Measurements from ENCODE around the gene STAB2. TPM values are rescaled to one million over a fixed set of nuclear protein-coding genes. Genes with fewer than 3 reads are reported as not detected.

The STAB2 gene
- total RNA-seq, 1 donor from 2014 or later: not detected

- no peaks in the 10 kb centered on the region for H3K36me3 ChIP-seq (ENCODE audit: control insufficient read depth, insufficient read depth, low read length)
- FAIRE-seq (no peak), DNase-seq (ENCODE audit: low read depth) (no peak)
- H3K27me3 ChIP-seq (ENCODE audit: control insufficient read depth, insufficient read depth, low read length): no peaks in the 10 kb centered on the region
- H3K4me3 ChIP-seq (ENCODE audit: low read depth, low read length): no peak overlapping the region
- TF ChIP-seq CTCF (IDR thresholded peaks at IDR 0.05; ENCODE audit: insufficient read depth, low read length, severe bottlenecking): no peak
These were observed 14.6 kb upstream of the STAB2 start for GRCh38 chr12:103572312-103573045.

- FAIRE-seq (no peak), DNase-seq (ENCODE audit: low read depth) (no peak)
- Histone ChIP-seq H3K4me3 (ENCODE audit: low read depth, low read length) (no peak overlapping the region), H3K27me3 (ENCODE audit: control insufficient read depth, insufficient read depth, low read length) (no peaks in the 10 kb centered on the region), H3K36me3 (ENCODE audit: control insufficient read depth, insufficient read depth, low read length) (no peaks in the 10 kb centered on the region)
- TF ChIP-seq CTCF (IDR thresholded peaks at IDR 0.05; ENCODE audit: insufficient read depth, low read length, severe bottlenecking): no peak
These were observed 13.9 kb upstream of the STAB2 start for GRCh38 chr12:103573185-103573584.

DNA sequence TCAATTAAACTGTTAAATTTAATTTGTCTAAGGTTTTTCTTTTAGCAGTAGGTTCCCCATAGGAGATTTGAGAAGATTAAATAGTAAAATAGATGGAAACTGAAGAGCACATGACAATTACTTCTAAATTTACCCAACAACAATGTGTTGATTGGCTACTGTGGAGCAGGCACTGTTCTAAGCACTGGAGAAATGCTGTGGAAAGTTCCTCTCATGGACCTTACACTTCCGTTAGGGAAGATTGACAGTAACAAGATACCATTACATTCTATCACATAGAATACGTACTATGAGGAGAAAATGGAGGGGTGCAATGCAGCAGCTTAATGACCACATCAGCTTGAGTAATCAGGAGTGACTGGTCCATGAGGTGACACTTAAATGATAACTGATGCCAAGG is 8.1 kb upstream of the STAB2 start:
- no peak for FAIRE-seq
- DNase-seq (ENCODE audit: low read depth): no peak
- Histone ChIP-seq H3K27me3 (ENCODE audit: control insufficient read depth, insufficient read depth, low read length) (no peaks in the 10 kb centered on the region), H3K4me3 (ENCODE audit: low read depth, low read length) (no peak overlapping the region), H3K36me3 (ENCODE audit: control insufficient read depth, insufficient read depth, low read length) (no peaks in the 10 kb centered on the region)
- no peak for TF ChIP-seq CTCF (IDR thresholded peaks at IDR 0.05; ENCODE audit: insufficient read depth, low read length, severe bottlenecking)

DNA sequence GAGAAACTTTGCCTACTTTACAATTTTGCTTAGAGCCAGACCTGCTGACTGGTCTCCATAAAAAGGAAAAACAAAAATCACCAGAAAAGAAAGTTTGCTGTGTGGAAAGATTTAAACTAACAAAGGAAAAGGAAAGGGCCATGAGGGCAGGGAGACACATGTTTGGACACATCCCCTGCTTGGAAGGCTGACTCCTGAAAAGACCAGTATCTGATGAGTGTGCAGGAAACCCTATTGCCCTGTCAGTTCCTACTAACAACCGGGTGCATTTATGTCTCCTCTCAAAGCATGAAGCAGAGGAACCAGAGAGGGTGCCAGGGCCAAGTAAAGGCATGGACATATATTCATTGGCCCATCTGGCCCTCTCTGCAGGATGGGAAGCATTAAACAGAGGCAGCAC is 7.0 kb upstream of the STAB2 start:
- DNase-seq (ENCODE audit: low read depth) (peak; percentile 80), FAIRE-seq (no peak)
- no peak overlapping the region for H3K4me3 ChIP-seq (ENCODE audit: low read depth, low read length)
- TF ChIP-seq CTCF (IDR thresholded peaks at IDR 0.05; ENCODE audit: insufficient read depth, low read length, severe bottlenecking): no peak
- no peaks in the 10 kb centered on the region for H3K27me3 ChIP-seq (ENCODE audit: control insufficient read depth, insufficient read depth, low read length)
- no peaks in the 10 kb centered on the region for H3K36me3 ChIP-seq (ENCODE audit: control insufficient read depth, insufficient read depth, low read length)

DNA sequence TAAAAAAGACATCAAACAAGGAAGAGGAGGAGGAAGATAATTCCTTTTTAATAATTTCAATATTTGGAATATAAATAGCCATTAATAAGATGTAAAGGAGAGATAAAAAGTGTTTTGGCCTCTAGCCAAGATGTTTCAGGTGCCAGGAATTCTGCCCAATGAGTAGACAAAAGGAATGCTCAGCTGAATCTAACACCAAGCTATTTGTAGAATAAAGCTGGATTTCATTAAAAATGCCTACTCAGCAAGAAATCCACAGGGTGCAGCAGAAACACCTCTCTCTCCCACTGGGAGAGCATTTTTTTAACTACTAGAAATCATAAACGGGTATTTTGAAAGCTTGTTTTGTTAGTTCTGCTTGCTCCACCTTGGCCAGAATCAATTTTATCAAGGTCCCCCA is 4.1 kb upstream of the STAB2 start:
- no peaks in the 10 kb centered on the region for H3K27me3 ChIP-seq (ENCODE audit: control insufficient read depth, insufficient read depth, low read length)
- H3K36me3 ChIP-seq (ENCODE audit: control insufficient read depth, insufficient read depth, low read length): no peaks in the 10 kb centered on the region
- FAIRE-seq (no peak), DNase-seq (ENCODE audit: low read depth) (peak; percentile 66)
- H3K4me3 ChIP-seq (ENCODE audit: low read depth, low read length): no peak overlapping the region
- TF ChIP-seq CTCF (IDR thresholded peaks at IDR 0.05; ENCODE audit: insufficient read depth, low read length, severe bottlenecking): no peak

- Histone ChIP-seq H3K4me3 (ENCODE audit: low read depth, low read length) (no peak overlapping the region), H3K27me3 (ENCODE audit: control insufficient read depth, insufficient read depth, low read length) (peaks cover 2% of the 10 kb centered on the region), H3K36me3 (ENCODE audit: control insufficient read depth, insufficient read depth, low read length) (no peaks in the 10 kb centered on the region)
- FAIRE-seq (no peak), DNase-seq (ENCODE audit: low read depth) (no peak)
- TF ChIP-seq CTCF (IDR thresholded peaks at IDR 0.05; ENCODE audit: insufficient read depth, low read length, severe bottlenecking): peak; percentile 28
These were observed 941 bp upstream of the STAB2 start for GRCh38 chr12:103586132-103586531.

All from bronchial epithelial cell (primary cell).